CD14-positive monocyte (primary cell): Measurements from ENCODE around the gene GMNC. TPM values are rescaled to one million over a fixed set of nuclear protein-coding genes. Genes with fewer than 3 reads are reported as not detected.
"Not testable (repeated sequence)": the region's sequence is repeated elsewhere in the genome, so short reads cannot be mapped to it uniquely, and the experiment has no call there.

Experiments used
- DNase-seq, 3 donors: peaks; one replicate each; pipeline ENCODE4 v3.0.0-alpha.2; 2011 to 2022
- H2AFZ ChIP-seq: 2 replicates; pipeline ENCODE4 v1.6.0; 2012; ENCODE audit warnings: mild to moderate bottlenecking, low read depth, low read length, inconsistent platforms; ENCODE audit not compliant: insufficient read depth, poor library complexity, severe bottlenecking
- H3K27ac ChIP-seq, 2 donors: 1 replicate in 1 of 2; 2 replicates in 1 of 2; pipeline ENCODE4 v1.5.1; 2012 to 2013; ENCODE audit warnings: low read length in 2 of 2, control low read depth in 1 of 2, inconsistent platforms in 1 of 2, low read depth in 1 of 2, mild to moderate bottlenecking in 1 of 2
- H3K27me3 ChIP-seq, 2 donors: one replicate each; pipeline versions ENCODE4 v1.6.0 to v1.6.1; 2011 to 2013; ENCODE audit warnings: low read length in 2 of 2; ENCODE audit not compliant: control insufficient read depth in 2 of 2, insufficient read depth in 2 of 2
- H3K36me3 ChIP-seq, 2 donors: replicated peaks in 1 of 2; 1 replicate in 1 of 2; 2 replicates in 1 of 2; pipeline versions ENCODE4 v1.5.1 to v1.6.1; 2012 to 2013; ENCODE audit warnings: low read length in 2 of 2, control low read depth in 1 of 2, inconsistent platforms in 1 of 2, mild to moderate bottlenecking in 1 of 2; ENCODE audit not compliant: insufficient read depth in 2 of 2, control insufficient read depth in 1 of 2
- H3K4me1 ChIP-seq, 2 donors: 1 replicate in 1 of 2; 2 replicates in 1 of 2; pipeline versions ENCODE4 v1.5.1 to v1.6.1; 2012 to 2013; ENCODE audit warnings: low read length in 2 of 2, control low read depth in 1 of 2, inconsistent platforms in 1 of 2, mild to moderate bottlenecking in 1 of 2, moderate library complexity in 1 of 2; ENCODE audit not compliant: insufficient read depth in 2 of 2, control insufficient read depth in 1 of 2
- H3K4me2 ChIP-seq: replicated peaks from 2 replicates; pipeline ENCODE3; 2012; ENCODE audit warnings: low read length, moderate library complexity, mild to moderate bottlenecking; ENCODE audit not compliant: poor library complexity, severe bottlenecking; ENCODE audit errors: extremely low read depth
- H3K4me3 ChIP-seq, 3 experiments: fragments of 200-600 bp in 1 of 3; sonication (generic) in 1 of 3; replicated peaks in 1 of 3; 1 replicate in 2 of 3; 2 replicates in 1 of 3; pipeline ENCODE4 v1.5.1; 2011 to 2013; ENCODE audit warnings: low read length in 3 of 3, mild to moderate bottlenecking in 3 of 3, control low read depth in 2 of 3, low read depth in 2 of 3, inconsistent platforms in 1 of 3, moderate library complexity in 1 of 3
- H3K79me2 ChIP-seq: 2 replicates; pipeline ENCODE4 v1.6.0; 2012; ENCODE audit warnings: mild to moderate bottlenecking, control low read depth, inconsistent platforms, low read length, moderate library complexity; ENCODE audit not compliant: insufficient read depth
- H3K9ac ChIP-seq: 2 replicates; pipeline ENCODE4 v1.6.0; 2017; ENCODE audit warnings: low read length, mild to moderate bottlenecking; ENCODE audit not compliant: insufficient read depth, poor library complexity, severe bottlenecking
- H3K9me3 ChIP-seq, 2 donors: replicated peaks in 1 of 2; 1 replicate in 1 of 2; 2 replicates in 1 of 2; pipeline versions ENCODE4 v1.5.1 to v1.6.1; 2012 to 2013; ENCODE audit warnings: low read length in 2 of 2, control low read depth in 1 of 2; ENCODE audit not compliant: control insufficient read depth in 1 of 2, insufficient read depth in 1 of 2
- H4K20me1 ChIP-seq: 2 replicates; pipeline ENCODE4 v1.6.0; 2012; ENCODE audit warnings: mild to moderate bottlenecking, low read length, control low read depth, moderate library complexity; ENCODE audit not compliant: insufficient read depth
- H3K27ac Mint-ChIP-seq, 7 donors: one replicate each; pipeline ENCODE4 v1.8.0; 2020; ENCODE audit warnings: mild to moderate bottlenecking in 7 of 7, mixed read lengths in 7 of 7, moderate library complexity in 6 of 7, inconsistent platforms in 2 of 7
- H3K27me3 Mint-ChIP-seq, 3 donors: one replicate each; pipeline ENCODE4 v1.8.0; 2021 to 2022; ENCODE audit warnings: low read depth in 3 of 3, mild to moderate bottlenecking in 3 of 3, mixed read lengths in 3 of 3, moderate library complexity in 3 of 3, inconsistent platforms in 1 of 3
- H3K36me3 Mint-ChIP-seq, 2 donors: one replicate each; pipeline ENCODE4 v1.8.0; 2020; ENCODE audit warnings: mixed read lengths in 2 of 2, inconsistent platforms in 1 of 2, mild to moderate bottlenecking in 1 of 2
- H3K4me1 Mint-ChIP-seq: one replicate; pipeline ENCODE4 v1.8.0; 2020; ENCODE audit warnings: mild to moderate bottlenecking, mixed read lengths
- H3K4me3 Mint-ChIP-seq, 2 donors: one replicate each; pipeline ENCODE4 v1.8.0; 2020; ENCODE audit warnings: mild to moderate bottlenecking in 2 of 2, mixed read lengths in 2 of 2, moderate library complexity in 1 of 2
- H3K9me3 Mint-ChIP-seq, 7 donors: one replicate each; pipeline ENCODE4 v1.8.0; 2020 to 2022; ENCODE audit warnings: mixed read lengths in 7 of 7, mild to moderate bottlenecking in 6 of 7, moderate library complexity in 6 of 7, inconsistent platforms in 2 of 7
- CTCF ChIP-seq: fragments of 200-600 bp; IDR thresholded peaks from one replicate; pipeline ENCODE4 v1.8.0; 2022; ENCODE audit warnings: antibody characterized with exemption, mild to moderate bottlenecking
- WGBS: methylation state at CpG from one replicate; pipeline ENCODE4 v1.1.5; 2013; ENCODE audit warnings: missing lambda C conversion rate; ENCODE audit not compliant: insufficient coverage; 5-methylcytosine and 5-hydroxymethylcytosine counted together
- intact Hi-C, 2 donors: fragments of 100-400 bp; cut with micrococcal nuclease; formaldehyde crosslinking; loops; one replicate each; pipeline versions ENCODE4 v1.15.0 to v1.15.1; 2023
- polyA plus RNA-seq, 3 donors: library from polyadenylated mRNA; depleted of rRNA in 1 of 3; unstranded in 2 of 3; stranded (reverse) in 1 of 3; fragments of 300-500 nt in 2 of 3; fragments of >200 nt in 1 of 3; fragmentation: Illumina TruSeq in 2 of 3; gene quantifications; 1 replicate in 2 of 3; 2 replicates in 1 of 3; pipeline ENCODE4 v1.2.3, GENCODE V29; 2012 to 2021

GMNC gene
- polyA plus RNA-seq, 3 donors, result not detected

- H3K27me3 ChIP-seq, H3K4me2 ChIP-seq, H3K4me1 ChIP-seq, H3K4me3 Mint-ChIP-seq, H3K27me3 Mint-ChIP-seq, H3K79me2 ChIP-seq, H3K9ac ChIP-seq, DNase-seq, intact Hi-C loops, H4K20me1 ChIP-seq, H3K4me1 Mint-ChIP-seq, H3K9me3 ChIP-seq, H3K36me3 ChIP-seq, H2AFZ ChIP-seq, H3K36me3 Mint-ChIP-seq, H3K27ac ChIP-seq, H3K27ac Mint-ChIP-seq, H3K4me3 ChIP-seq: not testable (repeated sequence)
- peaks cover 0 to 12% (median 0%) of the 10 kb centered on the region in 7 donors for H3K9me3 Mint-ChIP-seq
- 79% methylated on average over 2 of the region's 9 CpGs for WGBS
Measured at GRCh38 chr3:190875061-190875460, 12.6 kb upstream of the GMNC start.

GRCh38 chr3:190870127-190870526 lies 7.6 kb upstream of the GMNC start:
- H3K27me3 Mint-ChIP-seq, result peaks cover 4 to 8% (median 7%) of the 10 kb centered on the region in 3 donors
- no peaks in the 10 kb centered on the region for H3K36me3 ChIP-seq
- H3K36me3 Mint-ChIP-seq, result no peaks in the 10 kb centered on the region
- H3K4me3 Mint-ChIP-seq, result no peak overlapping the region
- H3K4me1 ChIP-seq, result no peaks in the 10 kb centered on the region
- intact Hi-C loops, result no loop called here
- peaks cover 0 to 8% of the 10 kb centered on the region in 2 donors for H3K27me3 ChIP-seq
- H2AFZ ChIP-seq, result no peak overlapping the region
- H3K4me1 Mint-ChIP-seq, result no peaks in the 10 kb centered on the region
- H3K9me3 Mint-ChIP-seq, result peaks cover 0 to 3% (median 0%) of the 10 kb centered on the region in 7 donors
- no peak overlapping the region for H3K4me3 ChIP-seq
- H3K4me2 ChIP-seq, result no peak overlapping the region
- TF ChIP-seq CTCF, result no peak
- H3K79me2 ChIP-seq, result no peaks in the 10 kb centered on the region
- H3K9me3 ChIP-seq, result no peaks in the 10 kb centered on the region
- no peaks in the 10 kb centered on the region for H4K20me1 ChIP-seq
- no peak overlapping the region for H3K27ac Mint-ChIP-seq
- no peak overlapping the region for H3K9ac ChIP-seq
- WGBS, result no CpG with 5 or more reads among the region's 3 CpGs
- H3K27ac ChIP-seq, result no peak overlapping the region
- no peak for DNase-seq
